HG03280 (cell line): ENCODE measurements around the gene ATG9B.
A peak's percentile ranks its signal among the peaks of the same experiment; 100 is the strongest.
"Not testable (repeated sequence)": the region's sequence is repeated elsewhere in the genome, so short reads cannot be mapped to it uniquely, and the experiment has no call there.

Experiments
- ATAC-seq: cut with Tn5 transposase; IDR thresholded peaks from one replicate; pipeline ENCODE4 v1.9.1; 2021; ENCODE audit warnings: mild to moderate bottlenecking, moderate library complexity; ENCODE audit not compliant: unreplicated experiment

ATG9B gene

GRCh38 chr7:151038951-151039849, 14.9 kb upstream of the ATG9B start:
- ATAC-seq, result no peak

DNA sequence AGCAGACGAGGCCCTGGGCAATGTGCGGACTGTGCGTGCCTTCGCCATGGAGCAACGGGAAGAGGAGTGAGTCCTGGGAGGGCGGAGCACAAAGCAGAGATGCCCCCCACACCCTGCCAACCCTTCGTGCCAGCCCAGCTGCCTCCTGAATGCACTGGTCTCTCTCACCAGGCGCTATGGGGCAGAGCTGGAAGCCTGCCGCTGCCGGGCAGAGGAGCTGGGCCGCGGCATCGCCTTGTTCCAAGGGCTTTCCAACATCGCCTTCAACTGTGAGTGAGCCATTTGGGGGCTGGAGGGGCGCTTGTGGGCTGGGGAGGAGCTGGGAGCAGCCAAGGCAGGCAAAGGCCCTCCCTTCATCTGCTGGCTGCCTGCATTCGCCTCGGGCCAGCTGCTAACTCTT, 11.6 kb upstream of the ATG9B start:
- ATAC-seq, result no peak

DNA sequence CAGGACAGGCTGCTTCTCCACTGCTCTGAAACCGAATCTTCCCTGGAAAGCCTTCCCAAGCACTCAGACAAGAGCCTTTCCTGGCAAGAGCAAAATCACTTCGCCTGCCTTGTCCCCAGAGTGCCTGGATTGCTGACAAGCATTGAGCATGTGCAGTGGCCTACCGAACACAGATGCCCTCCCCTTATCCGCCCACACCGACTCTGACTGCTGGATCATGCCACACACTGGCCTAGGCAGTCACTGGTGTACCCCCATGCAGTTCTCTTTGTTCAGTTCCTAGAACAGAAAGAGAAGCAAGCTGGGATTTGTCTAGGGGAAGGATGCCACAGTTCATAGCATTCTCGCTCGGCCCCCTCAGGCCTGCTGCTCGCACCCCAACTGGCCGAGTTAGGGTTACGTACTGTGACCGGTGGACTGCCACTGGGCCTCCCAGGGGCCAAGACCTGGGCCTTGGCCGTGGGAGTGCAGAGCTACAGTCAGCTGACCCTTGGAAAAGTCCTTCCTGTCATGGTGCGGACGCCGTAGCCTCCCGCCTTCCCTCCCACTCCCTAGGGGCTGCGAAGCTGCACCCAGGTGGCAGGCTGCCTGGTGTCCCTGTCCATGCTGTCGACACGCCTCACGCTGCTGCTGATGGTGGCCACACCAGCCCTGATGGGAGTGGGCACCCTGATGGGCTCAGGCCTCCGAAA, 10.9 kb upstream of the ATG9B start:
- no peak for ATAC-seq

DNA sequence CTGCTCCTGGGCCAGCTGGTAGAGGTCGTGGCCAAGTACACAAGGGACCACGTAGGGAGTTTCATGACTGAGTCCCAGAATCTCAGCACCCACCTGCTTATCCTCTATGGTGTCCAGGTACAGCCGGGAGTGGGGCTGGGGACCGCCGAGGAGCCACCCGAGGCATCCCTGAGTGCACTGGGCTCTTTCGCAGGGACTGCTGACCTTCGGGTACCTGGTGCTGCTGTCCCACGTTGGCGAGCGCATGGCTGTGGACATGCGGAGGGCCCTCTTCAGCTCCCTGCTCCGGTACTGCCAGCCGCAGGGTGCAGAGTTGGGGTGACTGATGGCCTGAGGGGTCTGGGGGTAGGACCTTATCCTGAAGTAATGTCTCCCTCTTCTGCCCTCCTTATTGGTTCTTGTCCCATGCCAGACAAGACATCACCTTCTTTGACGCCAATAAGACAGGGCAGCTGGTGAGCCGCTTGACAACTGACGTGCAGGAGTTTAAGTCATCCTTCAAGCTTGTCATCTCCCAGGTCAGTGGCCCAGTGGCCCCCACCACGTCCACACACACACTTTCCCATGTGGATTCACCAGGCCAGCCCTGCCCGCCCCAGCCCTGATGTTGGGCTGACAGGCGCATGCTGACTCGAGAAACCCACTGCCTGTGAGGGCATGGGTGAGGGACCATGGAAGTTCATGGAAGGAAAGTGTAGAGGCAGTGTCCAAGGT, 10.2 kb upstream of the ATG9B start:
- no peak for ATAC-seq

GRCh38 chr7:151033864-151034249, 9.6 kb upstream of the ATG9B start:
- no peak for ATAC-seq

DNA sequence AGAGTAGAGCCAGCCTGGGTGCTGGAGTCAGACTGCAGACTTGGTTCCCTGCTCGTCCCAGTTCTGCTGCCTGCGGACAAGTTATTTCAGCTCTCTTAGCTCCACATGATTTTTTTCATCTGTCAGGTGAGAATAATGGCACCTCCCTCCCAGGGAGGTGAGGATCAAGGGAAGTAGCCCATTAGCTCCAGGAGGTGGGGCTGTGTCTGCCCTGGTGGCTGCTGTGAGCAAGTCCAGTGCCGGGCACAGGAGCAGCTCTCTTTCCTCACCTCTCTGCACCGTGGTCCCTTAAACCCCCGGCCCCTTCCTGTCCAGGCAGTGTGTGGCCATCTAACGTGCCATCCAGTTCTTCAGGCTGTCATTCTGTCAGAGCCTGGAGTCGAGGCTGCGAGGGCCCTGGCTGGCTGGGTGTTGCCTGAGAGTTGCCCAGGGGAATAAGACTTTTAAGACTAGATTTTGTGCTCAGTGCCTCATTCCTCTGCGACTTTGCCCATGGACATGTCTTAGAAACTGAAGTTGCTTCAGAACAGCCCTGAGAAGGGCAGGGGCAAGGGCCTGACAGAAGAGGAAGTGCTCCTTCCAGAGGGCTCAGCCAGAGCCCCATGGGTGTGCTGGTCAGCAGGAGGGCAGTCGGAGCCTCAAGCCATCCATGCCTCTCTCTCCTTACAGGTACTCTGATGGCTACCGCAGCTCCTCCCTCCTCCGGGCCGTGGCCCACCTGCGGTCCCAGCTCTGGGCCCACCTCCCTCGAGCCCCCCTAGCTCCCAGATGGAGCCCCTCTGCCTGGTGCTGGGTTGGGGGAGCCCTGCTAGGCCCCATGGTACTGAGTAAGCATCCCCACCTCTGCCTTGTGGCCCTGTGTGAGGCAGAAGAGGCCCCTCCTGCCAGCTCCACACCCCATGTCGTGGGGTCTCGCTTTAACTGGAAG, 8.9 kb upstream of the ATG9B start:
- ATAC-seq, result no peak

- ATAC-seq, result no peak
These were observed 6.7 kb upstream of the ATG9B start for GRCh38 chr7:151031011-151031410.

- no peak for ATAC-seq
These were observed 4.7 kb upstream of the ATG9B start for GRCh38 chr7:151028948-151029501.

DNA sequence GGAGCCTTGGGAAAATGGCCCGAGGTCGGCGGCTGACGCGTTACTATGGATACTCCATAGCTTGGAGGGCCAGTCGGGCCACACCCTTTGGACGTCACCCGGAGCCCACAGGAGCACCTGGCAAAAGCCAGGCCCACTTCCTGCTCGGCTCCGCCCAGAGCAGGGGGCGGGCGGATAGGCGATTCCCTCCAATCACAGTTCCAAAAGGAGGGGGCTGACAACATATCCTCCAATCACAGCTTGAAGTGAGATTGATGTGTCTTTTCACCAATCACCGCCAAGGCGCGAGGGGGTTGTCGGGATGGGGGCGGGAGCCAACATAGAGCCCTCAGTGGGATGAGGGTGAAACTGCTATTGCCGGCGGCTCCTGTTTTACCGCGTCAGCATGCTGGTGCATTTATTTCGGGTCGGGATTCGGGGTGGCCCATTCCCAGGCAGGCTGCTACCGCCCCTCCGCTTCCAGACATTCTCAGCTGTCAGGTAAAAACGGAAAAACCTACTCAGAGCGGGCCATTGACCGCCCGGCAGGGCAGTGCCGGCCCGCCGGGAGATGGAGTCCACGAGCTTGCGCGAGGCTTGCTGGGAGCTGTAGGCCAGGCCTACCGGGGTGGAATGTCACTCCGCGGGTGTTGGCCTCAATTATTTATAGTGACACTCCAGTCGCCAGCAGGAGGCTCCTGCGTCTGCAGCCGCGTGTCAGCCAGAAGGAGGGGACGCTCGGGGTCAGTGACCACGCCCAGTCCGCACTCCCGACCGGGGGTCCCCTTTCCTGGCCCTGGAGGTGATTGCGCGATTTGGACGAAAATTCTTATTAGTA, 4.0 kb upstream of the ATG9B start, which contains the start of gene ABCB8:
TSS of gene ABCB8 (plus strand) at position 320 of the 817 bp plus-strand sequence. CDS start at position 386, 66 bp downstream.
- peak; percentile 97 for ATAC-seq

DNA sequence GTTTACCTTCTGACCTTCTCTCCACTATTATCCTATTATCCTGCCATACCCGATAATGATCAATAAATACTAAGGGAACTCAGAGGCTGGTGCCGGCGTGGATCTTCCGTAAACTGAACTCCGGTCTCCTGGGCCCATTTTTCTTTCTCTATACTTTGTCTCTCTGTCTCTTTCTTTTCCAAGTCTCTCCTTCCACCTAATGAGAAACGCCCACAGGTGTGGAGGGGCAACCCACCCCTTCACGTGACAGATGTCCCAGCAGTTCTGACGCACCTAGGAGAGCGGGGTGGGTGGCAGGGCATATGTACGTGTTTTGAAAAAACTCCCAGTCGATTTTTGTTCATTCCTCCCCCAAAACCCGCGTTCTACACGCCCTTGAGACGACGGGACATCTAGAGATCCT, 3.4 kb upstream of the ATG9B start:
- ATAC-seq, result peak; percentile 5

DNA sequence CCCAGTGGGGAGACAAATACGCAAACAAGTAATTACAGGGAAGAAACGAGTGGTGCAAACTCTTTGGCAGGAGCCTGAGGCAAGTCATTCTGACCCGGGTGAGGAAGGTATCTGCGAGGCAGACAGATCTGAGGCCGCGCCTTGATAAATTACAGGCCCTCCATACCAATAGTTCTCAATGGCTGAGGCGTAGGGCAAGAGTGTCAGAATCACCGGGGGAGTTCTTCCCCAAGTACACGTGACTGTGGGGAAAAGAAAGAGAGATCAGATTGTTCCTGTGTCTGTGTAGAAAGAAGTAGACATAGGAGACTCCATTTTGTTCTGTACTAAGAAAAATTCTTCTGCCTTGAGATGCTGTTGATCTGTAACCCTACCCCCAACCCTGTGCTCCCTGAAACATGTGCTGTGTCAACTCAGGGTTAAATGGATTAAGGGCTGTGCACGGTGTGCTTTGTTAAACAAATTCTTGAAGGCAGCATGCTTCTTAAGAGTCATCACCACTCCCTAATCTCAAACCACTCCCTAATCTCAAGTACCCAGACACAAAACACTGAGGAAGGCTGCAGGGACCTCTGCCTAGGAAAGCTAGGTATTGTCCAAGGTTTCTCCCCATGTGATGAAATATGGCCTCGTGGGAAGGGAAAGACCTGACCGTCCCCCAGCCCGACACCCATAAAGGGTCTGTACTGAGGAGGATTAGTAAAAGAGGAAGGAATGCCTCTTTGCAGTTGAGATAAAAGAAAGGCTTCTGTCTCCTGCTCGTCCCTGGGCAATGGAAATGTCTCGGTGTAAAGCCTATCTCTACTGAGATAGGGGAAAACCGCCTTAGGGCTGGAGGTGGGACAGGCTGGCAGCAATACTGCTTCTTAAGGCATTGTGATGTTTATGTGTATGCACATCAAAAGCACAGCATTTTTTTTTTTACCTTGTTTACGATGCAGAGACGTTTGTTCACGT, 2.8 kb upstream of the ATG9B start:
- ATAC-seq, result not testable (repeated sequence)

DNA sequence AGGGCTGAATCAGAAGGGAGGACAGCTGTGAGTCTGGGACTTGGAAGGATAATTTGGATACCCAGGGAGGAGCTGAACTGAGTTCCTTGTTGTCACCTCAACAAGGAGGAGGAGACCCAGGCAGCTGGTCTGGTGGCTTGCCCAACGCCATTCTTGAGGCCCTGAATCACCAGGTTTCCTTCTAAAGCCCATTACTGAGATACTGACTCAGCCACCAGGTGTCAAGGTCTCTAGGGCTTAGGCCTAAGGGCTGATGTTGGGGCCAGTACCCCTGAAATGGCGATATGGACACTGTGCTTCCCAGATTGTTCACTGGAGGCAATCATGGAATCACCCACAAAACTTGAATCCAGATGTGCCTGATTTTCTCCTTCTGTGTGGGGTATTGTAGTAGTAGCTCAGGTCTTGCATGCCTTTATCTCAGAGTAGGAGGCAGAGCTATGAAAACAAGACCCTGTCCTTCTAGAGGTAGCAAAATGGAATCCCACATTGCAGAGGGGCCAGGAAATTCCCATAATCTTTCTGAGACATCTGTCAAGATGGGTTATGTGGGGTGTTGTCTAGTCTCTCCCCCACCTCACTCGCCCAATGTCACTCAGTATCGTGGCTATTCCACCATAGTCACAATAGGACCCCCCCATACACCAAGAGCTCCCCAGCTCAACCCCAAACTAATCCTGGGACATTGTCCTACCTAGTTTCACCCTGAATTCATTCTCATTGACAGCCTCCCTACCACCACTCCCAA, 1.8 kb upstream of the ATG9B start:
- no peak for ATAC-seq

- no peak for ATAC-seq
These were observed 1.1 kb downstream of the ATG9B start for GRCh38 chr7:151023232-151023631.

GRCh38 chr7:151020231-151020630, 4.1 kb downstream of the ATG9B start:
- ATAC-seq, result no peak

DNA sequence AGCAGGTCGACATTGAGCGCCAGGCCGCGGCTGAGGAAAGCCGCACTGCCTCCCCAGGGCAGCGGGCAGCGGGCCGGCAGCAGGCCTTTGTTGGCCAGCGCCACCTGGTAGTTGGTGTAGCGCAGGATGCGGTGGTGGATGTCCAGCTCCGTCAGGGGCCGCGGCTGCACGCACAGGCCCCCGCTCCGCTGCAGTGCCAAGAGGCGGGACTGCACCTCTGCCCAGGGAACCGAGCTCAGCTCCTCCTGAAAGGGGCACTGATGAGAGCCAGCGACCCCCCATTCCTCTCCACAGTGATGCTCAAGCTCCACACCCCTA, 5.2 kb downstream of the ATG9B start:
- no peak for ATAC-seq

- ATAC-seq, result no peak
These were observed 5.7 kb downstream of the ATG9B start for GRCh38 chr7:151018421-151019129.

DNA sequence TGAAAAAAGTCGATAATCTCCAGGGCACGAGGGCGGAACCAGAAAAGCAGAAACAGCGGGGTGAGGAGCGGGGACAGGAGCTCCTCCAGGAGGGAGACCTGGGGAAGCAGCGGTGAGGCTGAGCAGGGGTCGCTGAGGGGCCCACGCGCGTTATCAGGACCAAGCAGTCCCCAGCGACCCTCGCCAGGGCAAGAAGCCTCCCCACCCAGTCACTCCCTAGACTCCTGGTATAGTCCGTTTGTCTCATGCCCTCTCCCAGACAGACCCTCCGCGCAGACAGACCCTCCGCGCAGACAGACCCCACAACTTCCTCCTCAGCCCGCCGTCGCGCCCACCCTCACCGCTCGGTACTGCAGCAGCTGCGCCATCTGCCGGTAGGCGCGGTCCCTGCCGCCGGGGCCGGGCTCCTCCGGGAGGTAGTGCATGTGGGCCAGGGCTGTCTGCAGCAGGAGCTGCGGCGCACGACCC, 6.3 kb downstream of the ATG9B start:
- peak; percentile 47 for ATAC-seq
